ENCODE data around the gene KCNN3.

The KCNN3 gene

DNA sequence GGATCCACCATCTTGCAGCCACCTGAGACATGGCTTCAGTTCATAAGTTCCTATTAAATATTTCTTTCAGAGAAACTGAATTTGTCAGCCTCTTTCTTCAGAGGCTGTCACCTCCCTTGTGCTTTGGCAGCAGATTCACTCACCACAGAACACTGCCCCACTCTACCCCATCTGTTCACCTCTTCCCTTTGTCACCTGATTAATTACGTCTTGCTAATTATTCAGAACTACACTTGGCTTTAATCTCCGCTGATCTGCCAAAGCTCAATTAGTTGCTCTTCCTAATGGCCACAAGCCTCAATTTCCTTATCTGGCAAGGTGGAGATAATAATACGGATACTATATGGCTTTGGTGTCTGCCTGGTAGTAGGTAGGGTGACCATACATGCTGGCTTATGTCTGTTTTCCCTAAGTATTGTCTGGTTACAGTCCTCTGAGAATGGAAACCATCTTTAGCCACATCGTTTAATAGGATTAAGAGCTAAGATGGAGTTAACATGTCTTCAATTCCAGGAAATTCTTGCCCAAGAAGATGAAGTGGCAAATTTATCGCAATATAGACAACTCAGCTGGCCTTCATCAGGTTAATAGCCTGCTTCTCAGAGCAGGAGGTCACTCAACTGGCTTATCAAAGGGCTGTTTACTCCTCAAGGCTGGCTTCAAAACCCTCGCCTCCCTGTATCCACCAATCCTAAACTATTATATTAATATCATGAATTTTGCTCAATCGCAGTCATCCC is 203.9 kb downstream of the KCNN3 start:
- H3K4me3 ChIP-seq (ENCODE audit: low read length), result no peak overlapping the region
- H3F3A ChIP-seq (ENCODE audit: insufficient read depth, low read length), result 0 out of 2 replicates have a peak, but pooled peaks cover 4% of the 10 kb centered on the region
- H3K4me1 ChIP-seq (ENCODE audit: low read length), result peaks cover 9% of the 10 kb centered on the region
- H3K9ac ChIP-seq (ENCODE audit: low read length), result no peak overlapping the region
- no peak for DNase-seq
- no peaks in the 10 kb centered on the region for H4K20me1 ChIP-seq (ENCODE audit: insufficient read depth, low read length)
- no peaks in the 10 kb centered on the region for H3K27me3 ChIP-seq (replicated peaks; ENCODE audit: insufficient read depth, low read length)
- no peaks in the 10 kb centered on the region for H3K9me3 ChIP-seq (replicated peaks; ENCODE audit: insufficient read depth, low read length)
- H3K9me2 ChIP-seq (replicated peaks; ENCODE audit: insufficient read depth, low read length), result no peaks in the 10 kb centered on the region
- no peak overlapping the region for H2AFZ ChIP-seq (ENCODE audit: low read length)
- TF ChIP-seq EZH2 (optimal IDR thresholded peaks at IDR 0.05; ENCODE audit: low read depth, low read length) (no peak), EZH2phosphoT487 (IDR thresholded peaks at IDR 0.05; ENCODE audit: low read length) (no peak)
- TF ChIP-seq, protein P1, sequence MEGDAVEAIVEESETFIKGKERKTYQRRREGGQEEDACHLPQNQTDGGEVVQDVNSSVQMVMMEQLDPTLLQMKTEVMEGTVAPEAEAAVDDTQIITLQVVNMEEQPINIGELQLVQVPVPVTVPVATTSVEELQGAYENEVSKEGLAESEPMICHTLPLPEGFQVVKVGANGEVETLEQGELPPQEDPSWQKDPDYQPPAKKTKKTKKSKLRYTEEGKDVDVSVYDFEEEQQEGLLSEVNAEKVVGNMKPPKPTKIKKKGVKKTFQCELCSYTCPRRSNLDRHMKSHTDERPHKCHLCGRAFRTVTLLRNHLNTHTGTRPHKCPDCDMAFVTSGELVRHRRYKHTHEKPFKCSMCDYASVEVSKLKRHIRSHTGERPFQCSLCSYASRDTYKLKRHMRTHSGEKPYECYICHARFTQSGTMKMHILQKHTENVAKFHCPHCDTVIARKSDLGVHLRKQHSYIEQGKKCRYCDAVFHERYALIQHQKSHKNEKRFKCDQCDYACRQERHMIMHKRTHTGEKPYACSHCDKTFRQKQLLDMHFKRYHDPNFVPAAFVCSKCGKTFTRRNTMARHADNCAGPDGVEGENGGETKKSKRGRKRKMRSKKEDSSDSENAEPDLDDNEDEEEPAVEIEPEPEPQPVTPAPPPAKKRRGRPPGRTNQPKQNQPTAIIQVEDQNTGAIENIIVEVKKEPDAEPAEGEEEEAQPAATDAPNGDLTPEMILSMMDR (IDR thresholded peaks at IDR 0.05; ENCODE audit: low read length), result no peak
- H3K27ac ChIP-seq (ENCODE audit: low read length), result no peak overlapping the region
- no peaks in the 10 kb centered on the region for H3K36me3 ChIP-seq (replicated peaks; ENCODE audit: insufficient read depth, low read length)
- no peaks in the 10 kb centered on the region for H3K79me2 ChIP-seq (ENCODE audit: low read length)
- no peak overlapping the region for H3K4me2 ChIP-seq (ENCODE audit: low read depth, low read length)

DNA sequence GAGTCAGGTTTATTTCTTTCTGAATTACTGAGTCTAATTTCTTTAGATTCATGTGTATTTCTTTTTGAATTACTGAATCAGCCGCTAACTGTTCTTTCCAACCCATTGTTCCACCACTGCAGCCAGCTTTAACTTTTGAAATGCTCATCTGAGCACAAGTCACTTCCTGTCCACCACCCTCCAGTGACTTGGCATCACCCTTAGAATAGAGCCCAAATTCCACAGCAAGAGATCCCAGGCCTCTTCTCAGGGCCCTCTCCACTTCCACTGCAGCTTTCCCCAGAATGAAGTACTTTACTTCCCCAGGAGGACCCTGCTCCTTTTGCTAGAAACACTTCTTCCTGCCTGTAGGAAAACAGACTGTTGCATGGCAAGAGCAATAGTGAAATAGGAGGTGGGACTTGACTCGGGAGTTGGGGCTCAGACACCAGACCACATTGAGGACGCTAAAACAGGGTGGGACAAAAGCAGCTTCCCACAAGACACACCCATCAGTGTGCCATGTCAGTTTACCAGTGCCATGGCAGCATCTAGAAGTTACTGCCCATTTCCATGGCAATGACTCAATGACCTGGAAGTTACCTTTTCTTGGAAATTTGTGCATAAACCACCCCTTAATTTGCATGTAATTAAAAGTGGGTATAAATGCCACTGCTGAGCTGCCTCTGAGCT is 205.6 kb downstream of the KCNN3 start:
- Histone ChIP-seq H4K20me1 (ENCODE audit: insufficient read depth, low read length) (no peaks in the 10 kb centered on the region), H3K4me2 (ENCODE audit: low read depth, low read length) (no peak overlapping the region), H3K27ac (ENCODE audit: low read length) (no peak overlapping the region), H3F3A (ENCODE audit: insufficient read depth, low read length) (no peaks in the 10 kb centered on the region), H3K9ac (ENCODE audit: low read length) (no peak overlapping the region), H3K9me3 (replicated peaks; ENCODE audit: insufficient read depth, low read length) (no peaks in the 10 kb centered on the region), H3K4me1 (ENCODE audit: low read length) (peaks cover under 1% of the 10 kb centered on the region; the same call in 1 of the 2 replicates), H3K4me3 (ENCODE audit: low read length) (no peak overlapping the region), H3K9me2 (replicated peaks; ENCODE audit: insufficient read depth, low read length) (no peaks in the 10 kb centered on the region), H2AFZ (ENCODE audit: low read length) (no peak overlapping the region), H3K79me2 (ENCODE audit: low read length) (no peaks in the 10 kb centered on the region), H3K36me3 (replicated peaks; ENCODE audit: insufficient read depth, low read length) (no peaks in the 10 kb centered on the region), H3K27me3 (replicated peaks; ENCODE audit: insufficient read depth, low read length) (no peaks in the 10 kb centered on the region)
- DNase-seq, result no peak
- no peak for TF ChIP-seq EZH2 (optimal IDR thresholded peaks at IDR 0.05; ENCODE audit: low read depth, low read length)
- TF ChIP-seq, protein P1 (IDR thresholded peaks at IDR 0.05; ENCODE audit: low read length), result no peak
- TF ChIP-seq EZH2phosphoT487 (IDR thresholded peaks at IDR 0.05; ENCODE audit: low read length), result no peak

DNA sequence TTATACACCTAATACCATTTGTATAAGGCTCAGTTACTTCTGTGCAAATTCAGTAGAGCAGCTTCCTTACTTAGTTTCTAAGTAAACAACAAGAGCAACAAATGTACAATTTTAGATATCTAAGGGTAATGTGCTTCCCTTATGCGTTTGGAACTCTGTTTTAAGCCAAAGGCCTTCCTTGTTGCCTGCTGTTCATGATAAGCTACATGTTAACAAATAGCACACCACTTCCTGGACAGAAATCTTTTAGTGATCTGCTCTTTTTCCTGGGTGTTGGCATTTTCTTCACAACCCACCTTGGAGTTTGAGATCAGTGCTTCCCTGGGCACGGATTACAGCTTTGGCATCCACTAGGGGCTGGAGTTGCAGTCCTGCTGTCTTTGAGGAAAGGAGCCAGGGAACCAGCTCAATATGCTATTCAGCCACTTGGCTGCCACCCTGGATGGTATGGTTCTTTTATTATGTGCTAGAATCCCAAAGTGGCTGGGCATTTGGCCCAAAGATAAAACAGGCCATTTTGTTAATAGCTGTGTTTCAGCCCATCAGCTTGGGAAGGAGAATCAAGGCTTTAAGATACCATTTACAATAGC is 206.5 kb downstream of the KCNN3 start:
- Histone ChIP-seq H3K36me3 (replicated peaks; ENCODE audit: insufficient read depth, low read length) (no peaks in the 10 kb centered on the region), H2AFZ (ENCODE audit: low read length) (no peak overlapping the region), H3K79me2 (ENCODE audit: low read length) (no peaks in the 10 kb centered on the region), H3K9me2 (replicated peaks; ENCODE audit: insufficient read depth, low read length) (no peaks in the 10 kb centered on the region), H4K20me1 (ENCODE audit: insufficient read depth, low read length) (no peaks in the 10 kb centered on the region), H3K4me2 (ENCODE audit: low read depth, low read length) (no peak overlapping the region), H3K4me1 (ENCODE audit: low read length) (no peaks in the 10 kb centered on the region), H3K27me3 (replicated peaks; ENCODE audit: insufficient read depth, low read length) (no peaks in the 10 kb centered on the region), H3K4me3 (ENCODE audit: low read length) (no peak overlapping the region), H3F3A (ENCODE audit: insufficient read depth, low read length) (no peaks in the 10 kb centered on the region), H3K9me3 (replicated peaks; ENCODE audit: insufficient read depth, low read length) (no peaks in the 10 kb centered on the region), H3K9ac (ENCODE audit: low read length) (no peak overlapping the region), H3K27ac (ENCODE audit: low read length) (no peak overlapping the region)
- TF ChIP-seq EZH2phosphoT487 (IDR thresholded peaks at IDR 0.05; ENCODE audit: low read length) (no peak), EZH2 (optimal IDR thresholded peaks at IDR 0.05; ENCODE audit: low read depth, low read length) (no peak)
- TF ChIP-seq, protein P1 (IDR thresholded peaks at IDR 0.05; ENCODE audit: low read length), result no peak
- DNase-seq, result no peak
